HG02678 (cell line): ENCODE results near the gene MAB21L4.

Experiments used
- ATAC-seq: cut with Tn5 transposase; IDR thresholded peaks from one replicate; pipeline ENCODE4 v1.9.1; 2021; ENCODE audit warnings: mild to moderate bottlenecking, moderate library complexity; ENCODE audit not compliant: unreplicated experiment

Gene MAB21L4

GRCh38 chr2:240884745-240885144 lies 11.2 kb downstream of the MAB21L4 start:
- no peak for ATAC-seq

GRCh38 chr2:240884221-240884620 lies 11.7 kb downstream of the MAB21L4 start:
- ATAC-seq, result no peak

GRCh38 chr2:240881913-240882312 lies 14.0 kb downstream of the MAB21L4 start:
- ATAC-seq, result no peak

GRCh38 chr2:240879105-240879504 lies 16.9 kb downstream of the MAB21L4 start:
- ATAC-seq, result no peak

- ATAC-seq, result no peak
These were observed 17.5 kb downstream of the MAB21L4 start for GRCh38 chr2:240878341-240878936.

- ATAC-seq, result no peak
These were observed 18.3 kb downstream of the MAB21L4 start for GRCh38 chr2:240877460-240878340.

GRCh38 chr2:240876475-240877251 lies 19.3 kb downstream of the MAB21L4 start:
- no peak for ATAC-seq

- no peak for ATAC-seq
These were observed 19.9 kb downstream of the MAB21L4 start for GRCh38 chr2:240876035-240876474.

GRCh38 chr2:240875228-240876034 lies 20.5 kb downstream of the MAB21L4 start:
- no peak for ATAC-seq

GRCh38 chr2:240874715-240875227 lies 21.2 kb downstream of the MAB21L4 start:
- ATAC-seq, result no peak

GRCh38 chr2:240873805-240874714 lies 21.9 kb downstream of the MAB21L4 start:
- no peak for ATAC-seq

- ATAC-seq, result no peak
These were observed 22.7 kb downstream of the MAB21L4 start for GRCh38 chr2:240873098-240873788.

- no peak for ATAC-seq
These were observed 23.4 kb downstream of the MAB21L4 start for GRCh38 chr2:240872317-240873097.

- no peak for ATAC-seq
These were observed 24.6 kb downstream of the MAB21L4 start for GRCh38 chr2:240871071-240871958.

- no peak for ATAC-seq
These were observed 25.7 kb downstream of the MAB21L4 start for GRCh38 chr2:240869956-240870875.
